ENCODE results near the gene TBC1D28. TPM values are rescaled to one million over a fixed set of nuclear protein-coding genes. Genes with fewer than 3 reads are reported as not detected.

TBC1D28 gene
- total and polyA plus RNA-seq, 2 experiments from 2014 or later = not detected

Other genes starting within 250 kb of the TBC1D28 start
- gene LGALS9C, start 167.6 kb downstream of the TBC1D28 start, total RNA-seq = not detected in 2 replicates
- gene LGALS9C, start 167.6 kb downstream of the TBC1D28 start, polyA plus RNA-seq = not detected in 2 replicates
- 11.5 and 14.1 TPM in 2 replicates for gene FOXO3B, start 37.9 kb upstream of the TBC1D28 start, total RNA-seq
- gene FOXO3B, start 37.9 kb upstream of the TBC1D28 start, polyA plus RNA-seq = 8.7 and 9.4 TPM in 2 replicates
- 0.04 and 0.12 TPM in 2 replicates for gene FBXW10, start 99.7 kb upstream of the TBC1D28 start, total RNA-seq
- 0.31 TPM in 1 of 2 replicates, not detected in the other for gene FBXW10, start 99.7 kb upstream of the TBC1D28 start, polyA plus RNA-seq
- gene TVP23B, start 136.8 kb upstream of the TBC1D28 start, total RNA-seq = 17.8 and 25.3 TPM in 2 replicates
- gene TVP23B, start 136.8 kb upstream of the TBC1D28 start, polyA plus RNA-seq = 25.7 and 28.3 TPM in 2 replicates
- 48.9 and 65.2 TPM in 2 replicates for gene PRPSAP2, start 213.7 kb upstream of the TBC1D28 start, total RNA-seq
- 66.5 and 68.5 TPM in 2 replicates for gene PRPSAP2, start 213.7 kb upstream of the TBC1D28 start, polyA plus RNA-seq